Activated T-cell treated with anti-CD3 and anti-CD28 coated beads for 4 hours (primary cell): Measurements from ENCODE around the gene DOK3.

Experiments used
- DNase-seq: peaks from one replicate; pipeline ENCODE4 v3.0.0-alpha.2; 2020

Gene DOK3

GRCh38 chr5:177462021-177462670 lies 47.5 kb downstream of the DOK3 start:
- no peak for DNase-seq

GRCh38 chr5:177459819-177460628 lies 49.6 kb downstream of the DOK3 start:
- no peak for DNase-seq

GRCh38 chr5:177459357-177459756 lies 50.3 kb downstream of the DOK3 start:
- DNase-seq = no peak

- DNase-seq = no peak
These were observed 50.7 kb downstream of the DOK3 start for GRCh38 chr5:177458912-177459350.

GRCh38 chr5:177457852-177458681 lies 51.6 kb downstream of the DOK3 start:
- no peak for DNase-seq

- no peak for DNase-seq
These were observed 52.4 kb downstream of the DOK3 start for GRCh38 chr5:177456976-177457851.

GRCh38 chr5:177456591-177456964 lies 53.0 kb downstream of the DOK3 start:
- no peak for DNase-seq

- DNase-seq = peak; percentile 98
These were observed 53.7 kb downstream of the DOK3 start for GRCh38 chr5:177455661-177456590.

- DNase-seq = peak; percentile 90
These were observed 54.5 kb downstream of the DOK3 start for GRCh38 chr5:177455036-177455660.

- DNase-seq = peak; percentile 95
These were observed 55.1 kb downstream of the DOK3 start for GRCh38 chr5:177454397-177455035.

GRCh38 chr5:177453852-177454396 lies 55.7 kb downstream of the DOK3 start:
- no peak for DNase-seq

- no peak for DNase-seq
These were observed 56.7 kb downstream of the DOK3 start for GRCh38 chr5:177452688-177453638.
